A549 treated with Mapracorat at 1 μM for 4 hours (cell line): ENCODE results near the gene ZNF208. TPM values are rescaled to one million over a fixed set of nuclear protein-coding genes. Genes with fewer than 3 reads are reported as not detected.

Source experiments
- total RNA-seq: library from RNA; stranded (reverse); fragments of 200-300 nt; extraction: Qiagen RNA extraction; gene quantifications from 5 replicates; pipeline ENCODE4 v1.2.3, GENCODE V29; 2022

Gene ZNF208
- not detected in 5 replicates for total RNA-seq

DNA sequence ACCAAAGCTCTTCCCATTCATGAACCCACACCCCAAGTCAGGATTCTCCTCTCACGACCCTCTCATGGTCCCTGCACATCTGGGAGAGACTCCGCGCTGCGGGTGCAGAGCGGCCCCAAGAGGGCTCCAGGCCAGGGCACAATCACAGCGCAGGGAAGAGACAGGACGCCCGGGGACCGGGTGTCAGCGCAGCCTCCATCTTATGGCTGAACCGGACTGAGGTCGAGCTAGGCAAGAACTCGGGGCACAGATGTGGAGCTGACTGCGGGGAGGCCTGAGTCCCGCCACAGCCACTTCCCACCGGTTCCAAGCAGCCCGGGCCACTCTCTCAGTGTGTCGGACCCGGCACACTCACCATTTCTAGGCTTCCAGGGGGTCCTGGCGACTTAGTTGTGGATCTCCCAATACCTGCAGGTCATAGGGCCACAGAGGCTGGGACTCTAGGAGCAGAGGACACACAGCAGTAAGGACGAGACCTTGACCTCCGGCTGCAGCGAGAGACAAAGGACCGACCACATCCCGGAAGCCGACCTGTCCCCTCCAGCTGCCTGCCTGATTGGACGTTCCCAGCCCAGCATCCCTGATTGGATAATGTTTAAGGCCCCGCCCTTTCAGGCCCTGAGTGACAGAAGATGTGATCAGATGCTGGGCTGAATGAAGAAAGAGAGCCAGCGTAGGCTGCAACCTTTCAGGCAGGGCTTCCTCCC, at the start of gene ZNF208:
Gene ZNF208, minus strand, starts transcription at position 507 of the 707 bp plus-strand sequence. Its CDS starts 149 bp downstream, at position 358.

Other genes with a start within 250 kb of the ZNF208 start
- gene ZNF100, start 243.4 kb downstream of the ZNF208 start, total RNA-seq: not detected in 5 replicates
- 2.4 to 3.8 TPM (median 3.2 TPM) in 5 replicates for gene ZNF43, start 174.8 kb downstream of the ZNF208 start, total RNA-seq
- gene ZNF257, start 41.5 kb upstream of the ZNF208 start, total RNA-seq: not detected in 5 replicates
- gene ZNF676, start 186.0 kb upstream of the ZNF208 start, total RNA-seq: not detected in 5 replicates